ENCODE data around the gene PXYLP1.

Gene PXYLP1

DNA sequence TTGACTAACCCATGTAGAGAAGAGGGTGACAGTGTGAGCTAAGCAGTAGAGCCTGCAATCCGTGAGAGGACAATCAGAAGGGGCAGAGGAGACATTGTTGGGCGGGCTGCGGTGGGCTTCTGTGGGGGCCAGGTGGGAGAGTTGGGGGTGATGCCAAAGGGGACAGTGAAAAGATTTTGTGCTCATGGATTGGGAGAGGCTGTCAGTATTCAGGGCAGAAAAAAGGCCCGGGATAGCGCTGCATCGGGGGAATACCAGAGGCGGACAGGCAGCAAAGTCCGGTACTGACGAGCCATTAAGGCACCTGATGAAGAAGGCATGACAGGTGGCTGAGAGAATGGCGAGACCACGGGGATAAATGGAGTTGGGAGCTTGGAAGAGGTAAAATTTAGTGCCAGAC is 1.3 kb upstream of the PXYLP1 start:
- no peak for DNase-seq

DNA sequence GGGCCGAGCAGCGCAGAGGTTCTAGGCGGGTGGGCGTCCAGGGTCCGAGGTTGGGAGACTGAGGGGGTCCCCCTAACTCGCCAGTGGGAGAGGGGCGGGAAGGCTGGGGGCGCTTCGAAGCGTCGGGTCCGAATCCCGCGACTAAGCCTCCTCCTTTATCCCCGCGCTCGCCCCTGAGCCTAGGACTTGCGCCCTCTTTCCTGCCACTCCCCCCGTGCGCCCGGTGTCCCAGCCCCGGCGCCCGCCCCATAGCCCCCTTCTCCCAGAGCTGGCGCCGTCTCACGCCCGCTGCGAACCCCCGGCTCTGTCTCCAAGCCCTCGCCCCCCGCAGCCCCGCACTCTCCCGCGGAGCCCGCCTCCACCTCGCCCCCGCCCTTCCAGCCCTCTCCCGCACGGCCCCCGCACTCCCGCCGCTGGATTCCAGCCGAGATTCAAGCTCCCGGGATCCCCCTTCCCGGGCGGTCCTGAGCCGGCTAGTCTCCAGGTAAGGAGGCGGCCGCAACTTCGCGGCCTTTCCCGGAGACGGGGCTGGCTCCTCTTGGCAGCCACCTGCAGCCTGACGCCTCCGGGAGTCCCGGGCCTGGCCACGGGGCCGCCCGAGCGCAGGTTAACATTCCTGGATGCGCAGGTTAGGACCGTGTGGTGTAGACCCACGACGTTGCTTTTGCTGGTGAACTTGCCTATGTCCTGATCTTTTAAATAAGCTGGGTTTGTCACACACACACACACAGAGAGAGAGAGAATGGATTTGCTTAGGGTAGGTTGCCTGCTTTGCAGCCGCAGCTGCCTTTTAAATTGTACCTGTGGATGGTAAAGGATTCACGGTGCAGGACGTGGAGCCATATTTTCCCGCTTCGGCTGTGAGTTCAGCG is 563 bp downstream of the PXYLP1 start:
- DNase-seq = no peak

DNA sequence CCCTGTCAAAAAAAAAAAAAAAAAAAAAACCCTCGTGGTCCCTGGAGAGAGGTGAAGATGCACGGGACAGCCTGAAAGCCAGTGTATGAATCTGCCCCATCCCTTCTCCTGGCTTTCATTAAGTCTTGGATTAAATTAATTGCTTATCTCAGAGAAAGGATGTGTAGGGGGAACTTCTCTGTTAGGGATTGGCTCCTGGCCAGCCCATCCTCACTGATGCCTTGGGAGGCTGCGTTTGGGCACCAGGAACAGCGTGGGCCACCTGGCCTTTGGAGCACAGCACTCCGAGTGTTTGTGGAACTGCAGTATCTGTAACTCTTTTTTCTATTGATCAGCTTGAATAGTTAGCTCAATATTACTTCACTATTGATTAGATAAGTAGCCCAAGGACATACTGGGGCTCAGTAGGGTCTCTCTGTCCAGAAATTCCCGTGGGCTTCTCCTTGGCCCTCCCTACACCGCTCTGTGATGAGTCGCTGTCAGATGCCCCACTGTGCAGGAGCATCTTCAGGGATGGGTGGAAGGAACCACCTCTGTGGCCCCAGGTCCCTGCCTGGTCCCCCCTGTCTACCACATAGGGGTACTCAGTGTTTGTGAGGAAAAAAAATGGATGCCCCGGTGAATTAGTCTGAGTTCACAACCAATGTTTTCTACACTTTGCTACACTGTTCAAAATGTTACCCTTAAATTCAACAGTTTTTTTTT is 2.0 kb downstream of the PXYLP1 start:
- no peak for DNase-seq

DNA sequence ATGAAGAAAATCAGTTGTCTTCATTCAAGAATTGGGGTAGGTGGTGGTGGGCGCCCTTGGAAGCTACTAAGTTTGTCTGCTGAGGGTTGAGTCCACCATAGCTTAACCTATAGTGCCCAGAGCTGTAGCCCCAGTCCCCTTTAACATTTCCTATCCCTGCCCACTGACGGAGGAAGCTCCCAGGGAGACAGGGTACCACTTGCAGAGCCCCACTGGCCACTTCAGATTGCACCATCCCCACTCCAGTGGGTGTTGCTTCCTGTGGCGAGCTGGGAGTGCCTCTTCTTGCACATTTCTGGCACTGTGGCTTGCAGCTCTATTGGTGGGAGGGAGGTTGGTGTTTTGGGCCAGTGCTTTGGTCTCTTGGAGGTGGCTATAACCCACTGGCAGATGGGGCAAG is 2.7 kb downstream of the PXYLP1 start:
- DNase-seq = no peak

DNA sequence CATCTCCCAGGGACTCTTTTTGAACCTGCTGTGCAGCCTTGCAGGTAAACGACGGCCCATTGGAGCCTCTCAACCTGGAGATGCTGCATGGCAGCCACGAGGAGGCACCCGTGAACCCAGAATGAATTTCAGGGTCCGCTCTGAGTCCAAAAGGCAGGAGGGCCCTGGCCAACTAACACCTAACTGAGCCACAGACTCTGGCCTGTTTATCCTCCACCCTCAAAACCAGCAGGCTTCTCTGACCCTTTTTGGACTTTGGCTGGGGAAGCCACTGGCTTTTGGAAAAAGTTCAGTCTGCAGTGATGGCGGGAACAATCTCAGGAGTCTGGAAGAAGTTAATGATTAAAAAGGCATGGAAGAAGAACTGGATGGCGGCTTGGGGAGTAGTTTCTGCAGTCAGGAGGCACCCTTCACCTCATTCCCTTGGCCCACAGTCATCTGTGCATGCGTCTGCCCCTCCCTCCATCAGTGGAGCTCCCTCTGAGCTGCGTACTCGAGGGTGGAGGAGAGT is 4.1 kb downstream of the PXYLP1 start:
- DNase-seq = no peak

DNA sequence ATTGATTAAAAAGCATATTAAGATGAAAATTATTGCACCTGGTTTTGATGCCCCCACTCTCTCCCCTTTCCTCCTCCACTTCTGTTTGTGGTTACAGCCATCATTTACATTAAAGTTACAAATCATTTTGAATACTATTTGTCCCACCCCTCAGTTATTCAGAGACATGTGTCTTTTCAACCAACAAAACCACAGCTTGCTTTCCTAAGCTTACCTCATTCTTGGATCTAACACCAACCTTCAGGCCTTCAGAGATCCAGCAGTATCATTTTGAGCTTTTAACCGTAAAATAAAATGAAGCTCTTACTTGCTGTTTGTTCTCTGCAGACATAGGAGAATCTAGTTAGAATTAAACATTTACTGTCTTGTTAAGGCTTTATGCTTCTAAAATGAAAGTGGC is 4.7 kb downstream of the PXYLP1 start:
- no peak for DNase-seq

DNA sequence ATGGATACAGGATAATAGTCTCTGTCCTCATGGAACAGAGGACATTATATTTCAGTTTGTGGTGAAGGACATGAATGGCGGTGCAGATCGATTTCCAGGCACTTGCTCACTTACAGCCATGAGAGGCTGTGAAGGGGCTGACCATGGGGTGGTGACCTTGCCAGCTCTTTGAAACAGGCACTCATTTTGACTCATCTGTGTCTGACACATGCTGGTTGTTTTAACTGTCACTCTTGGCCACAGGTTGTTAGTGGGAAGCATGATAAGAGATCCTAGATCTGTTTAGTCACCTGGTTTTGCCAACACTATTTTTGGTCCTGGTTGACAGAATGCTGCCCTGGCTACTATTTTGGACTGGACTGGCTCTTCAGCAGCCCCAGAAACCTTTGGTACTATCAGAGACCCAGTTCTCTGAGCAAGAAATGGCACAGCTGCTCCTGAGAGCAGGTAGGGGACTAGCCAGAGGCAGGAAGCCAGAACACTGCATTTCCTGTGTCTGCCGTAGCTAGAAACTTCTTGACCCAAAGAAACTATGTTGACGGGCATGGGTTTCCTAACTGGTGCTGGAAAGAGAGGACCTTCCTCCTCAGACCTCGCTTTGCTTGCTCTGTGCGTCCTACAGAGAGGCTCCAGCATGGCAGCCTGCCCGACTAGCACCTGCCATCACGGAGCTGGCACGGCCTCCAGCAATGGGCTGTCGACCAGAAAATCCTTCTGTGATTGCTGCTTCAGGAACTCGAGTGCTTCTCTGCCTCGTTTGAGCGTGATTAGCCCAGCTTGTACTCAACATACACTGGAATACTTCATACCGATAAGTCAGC is 6.3 kb downstream of the PXYLP1 start:
- DNase-seq = peak; percentile 68

DNA sequence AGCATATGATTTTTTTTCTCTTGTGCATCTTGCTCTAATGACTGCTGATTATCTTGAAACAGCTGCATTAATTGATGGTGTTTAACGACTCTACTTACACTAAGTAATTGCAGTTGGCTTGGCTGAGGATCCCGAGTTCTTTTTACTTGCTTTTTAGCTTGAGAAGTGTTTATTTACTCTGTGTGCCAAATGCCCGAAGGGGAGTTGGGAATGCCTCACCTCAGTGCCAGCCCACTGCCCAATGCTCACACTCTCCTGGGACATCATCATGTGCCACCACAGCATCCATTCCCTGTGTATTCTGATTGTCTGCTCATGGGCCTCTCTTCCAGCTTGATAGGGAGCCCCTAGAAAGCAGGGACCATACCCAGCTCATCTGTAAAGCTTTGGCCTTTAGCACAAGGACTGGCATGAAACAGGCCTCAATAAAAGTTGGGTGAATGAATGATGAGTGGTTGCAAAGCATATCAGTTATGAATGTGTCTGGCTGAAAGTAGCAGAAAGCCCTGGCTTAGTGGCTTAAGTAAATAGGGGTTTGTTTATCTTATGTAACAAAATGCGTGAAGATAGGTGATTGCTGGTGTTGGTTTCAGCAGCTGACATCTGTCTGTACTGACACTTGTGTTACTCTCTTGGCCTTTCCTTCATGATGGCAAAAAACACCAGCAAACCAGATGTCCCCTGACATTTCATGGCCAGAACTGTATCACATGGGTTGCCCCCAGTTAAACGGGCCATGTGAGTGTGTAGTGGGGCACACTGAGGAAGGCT is 8.1 kb downstream of the PXYLP1 start:
- DNase-seq = no peak

DNA sequence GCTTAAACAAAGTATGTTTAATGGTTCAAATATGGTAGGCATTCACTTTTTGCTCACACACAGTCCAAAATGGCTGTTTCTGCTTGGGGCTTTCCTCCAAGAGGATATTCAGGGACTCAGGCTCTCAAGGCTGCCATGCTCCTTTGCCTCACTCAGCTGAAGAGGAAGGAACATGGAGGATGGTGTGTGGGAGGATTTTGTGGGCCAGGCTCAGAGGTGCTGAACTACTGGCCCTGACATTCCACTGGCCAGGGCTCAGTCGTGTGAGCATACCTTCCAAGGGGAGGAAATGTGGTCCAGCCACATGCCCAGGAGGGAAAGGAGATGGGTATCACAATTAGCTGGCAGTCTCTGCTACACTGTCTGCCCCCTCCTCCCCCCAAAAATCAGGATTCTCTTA is 8.7 kb downstream of the PXYLP1 start:
- no peak for DNase-seq

DNA sequence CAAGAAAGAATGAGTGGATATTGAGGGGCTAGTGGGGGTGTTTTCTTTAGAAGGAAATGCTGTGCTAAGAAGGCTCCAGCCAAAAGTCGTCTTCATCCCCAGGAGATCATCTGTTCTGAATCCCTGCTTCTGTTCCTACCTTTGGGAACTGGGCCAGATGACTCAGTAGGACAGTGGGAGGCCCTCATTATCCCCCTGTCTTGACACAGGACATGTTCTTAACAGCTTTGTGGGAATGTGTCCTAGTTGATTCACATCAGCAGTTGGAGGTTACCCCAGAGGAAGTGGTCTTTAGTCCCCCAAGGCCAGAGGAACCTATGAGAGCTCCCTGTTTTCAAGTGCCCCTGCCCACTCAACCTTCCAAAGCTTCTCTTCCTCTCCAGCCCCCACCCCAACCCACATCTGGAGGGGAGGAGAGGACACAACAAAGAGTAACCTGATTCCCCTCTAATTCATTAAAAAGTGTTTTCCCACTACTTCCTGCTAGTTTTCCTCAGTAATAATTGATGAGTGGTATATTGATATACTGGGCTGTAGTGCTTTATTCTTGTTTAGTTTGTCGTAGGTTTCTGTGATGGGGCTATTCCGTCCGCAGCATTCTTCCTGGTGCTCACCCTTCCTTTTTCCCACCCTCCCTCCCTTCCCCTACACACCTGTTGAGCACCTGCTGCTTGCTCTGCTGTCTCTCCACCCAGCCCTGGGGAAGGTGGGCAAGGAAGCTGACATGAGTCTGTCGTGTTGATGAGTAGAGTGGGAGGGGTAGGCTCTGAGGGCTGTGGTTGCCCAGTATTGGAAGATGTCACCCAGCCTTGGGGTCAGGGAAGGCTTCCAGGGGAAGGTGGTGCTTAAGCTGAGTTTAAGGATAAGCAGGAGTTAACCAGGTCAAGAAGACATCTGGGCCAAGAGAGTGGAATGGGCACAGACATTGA is 9.3 kb downstream of the PXYLP1 start:
- no peak for DNase-seq

DNA sequence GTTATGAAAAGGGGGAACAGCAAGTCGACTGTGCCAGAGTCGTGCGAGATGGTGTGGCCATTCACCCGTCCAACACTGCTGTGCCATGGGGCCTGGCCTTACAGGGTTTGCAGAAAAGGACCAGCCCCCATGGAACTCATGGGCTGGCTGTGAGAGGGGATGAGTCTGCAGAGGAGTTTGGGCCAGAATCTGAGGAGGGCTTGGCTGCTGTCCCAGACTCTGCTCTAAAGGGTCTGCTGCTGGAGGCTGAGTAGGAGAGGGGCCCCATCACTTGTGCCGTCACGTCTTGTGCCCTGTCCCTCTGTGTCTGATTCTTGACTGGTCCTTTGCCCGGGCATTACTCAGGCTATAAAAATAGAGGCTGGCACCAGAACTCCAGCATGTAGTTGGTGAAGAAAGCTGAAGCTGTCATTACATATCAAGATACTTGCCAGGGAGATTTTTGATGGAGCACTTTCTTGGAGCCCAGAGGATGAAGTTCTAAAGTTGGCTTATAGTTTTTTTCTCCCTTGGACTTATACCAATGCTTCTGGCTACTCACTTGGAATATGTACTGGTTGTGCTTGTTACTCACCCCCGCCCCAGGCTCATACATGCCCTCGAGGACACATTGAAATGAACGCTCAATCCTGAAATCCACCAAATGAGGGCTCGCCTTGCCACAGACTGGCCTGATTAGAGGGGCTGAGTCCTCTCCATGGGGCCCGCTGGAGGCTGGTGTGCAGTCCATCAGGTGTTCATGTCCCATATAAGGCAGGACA is 10.2 kb downstream of the PXYLP1 start:
- DNase-seq = no peak

DNA sequence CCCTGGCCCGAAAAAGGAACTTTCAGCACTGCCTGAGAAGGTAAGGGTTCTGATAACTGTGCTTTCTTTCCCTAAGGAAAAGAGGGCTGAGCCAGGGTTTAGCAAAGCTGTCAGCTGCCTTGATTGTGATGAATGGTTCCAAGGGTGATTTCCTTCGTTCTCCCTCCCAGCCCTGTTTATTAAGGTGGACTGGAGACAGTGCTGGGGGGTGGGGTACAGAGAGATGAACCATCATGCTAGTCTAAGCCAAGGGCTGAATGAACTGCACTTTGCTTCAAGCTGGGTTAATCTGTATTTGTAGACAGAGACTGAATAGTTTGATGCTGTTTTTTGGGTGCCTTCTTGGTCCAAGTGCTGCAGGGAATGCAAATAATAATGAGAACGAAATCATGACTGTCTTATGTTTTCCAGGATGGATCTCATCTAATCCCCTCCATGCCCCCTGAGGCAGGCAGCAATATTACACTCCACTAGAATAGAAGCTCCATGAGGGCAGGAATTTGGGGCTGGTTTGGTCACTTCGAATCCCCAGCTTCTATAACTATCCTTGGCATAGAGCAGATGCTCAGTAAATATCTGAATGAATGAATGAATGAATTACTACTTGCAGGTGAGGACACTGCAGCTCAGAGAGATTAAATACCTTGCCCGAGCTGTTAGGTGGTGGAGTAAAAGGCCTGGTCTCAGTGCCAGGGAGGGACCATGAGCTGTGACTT is 10.9 kb downstream of the PXYLP1 start:
- DNase-seq = no peak

DNA sequence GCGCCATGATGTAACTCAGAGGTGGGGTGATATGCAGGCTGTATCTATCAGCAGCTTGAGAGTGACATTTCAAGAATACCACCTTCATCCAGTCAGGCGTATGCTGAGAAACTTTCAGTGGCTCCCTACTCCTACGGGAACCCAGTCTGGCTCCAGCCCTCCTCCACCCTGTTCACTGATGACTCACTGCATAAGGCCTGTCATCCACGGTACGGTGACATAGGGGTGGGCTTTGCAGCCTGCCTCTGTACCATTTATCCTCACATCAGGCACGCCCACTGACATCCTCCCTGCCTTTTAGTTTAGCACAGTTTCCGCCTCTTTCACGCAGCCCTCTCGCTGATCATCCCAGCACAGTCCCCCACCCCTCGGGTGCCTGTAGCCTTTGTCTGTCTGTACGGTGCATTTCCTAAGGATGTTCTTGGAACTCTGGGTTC is 11.7 kb downstream of the PXYLP1 start:
- no peak for DNase-seq

DNA sequence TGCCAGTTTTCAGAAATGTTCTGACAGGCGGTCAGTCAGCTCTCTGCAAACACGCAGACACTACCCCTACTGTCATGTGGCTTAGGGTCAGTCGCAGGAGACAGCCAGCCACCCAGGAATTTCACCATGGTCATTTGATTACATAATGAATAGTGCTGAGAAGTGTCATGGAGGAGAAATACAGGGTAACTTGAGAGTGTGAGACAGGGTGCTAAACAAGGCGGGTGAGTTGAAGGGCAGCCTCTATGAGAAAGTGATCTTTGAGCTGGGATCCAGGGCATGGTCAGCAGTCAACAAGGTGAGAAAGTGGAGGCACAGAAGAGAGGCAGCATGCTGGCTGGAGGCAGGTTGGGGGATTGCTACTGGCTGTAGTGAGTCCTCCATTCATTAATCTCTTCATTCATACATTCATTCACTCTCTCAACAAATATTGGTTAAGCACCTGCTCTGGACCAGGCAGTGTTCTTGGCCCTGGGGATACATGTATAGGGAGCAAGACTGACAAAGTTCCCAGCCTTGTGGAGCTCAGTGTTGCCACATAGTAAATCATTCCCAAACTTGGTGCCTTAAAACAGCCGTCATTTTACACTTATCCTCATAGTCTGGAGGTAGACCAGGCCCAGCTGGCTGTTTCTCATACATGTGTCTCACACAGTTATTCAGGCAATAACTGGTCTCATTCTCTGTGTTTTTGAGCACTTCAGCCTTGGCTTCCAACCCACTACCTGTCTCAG is 14.8 kb downstream of the PXYLP1 start:
- no peak for DNase-seq

DNA sequence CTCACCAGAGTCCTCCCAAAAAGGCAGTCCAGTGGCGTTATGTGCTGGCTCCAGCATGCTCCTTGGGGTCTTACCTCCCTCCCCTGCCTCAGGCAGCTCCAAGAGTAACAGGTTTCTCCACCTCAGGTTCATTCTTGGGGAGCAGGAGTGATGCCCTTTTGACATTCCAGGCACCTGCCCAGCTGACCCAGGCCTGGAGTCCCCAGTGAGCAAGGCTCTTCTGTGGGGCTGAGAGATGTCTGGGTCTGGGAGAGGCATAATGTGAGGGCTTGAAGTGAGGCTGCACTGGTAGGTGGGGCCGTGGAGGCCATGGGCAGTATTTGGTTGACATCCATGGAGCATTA is 15.3 kb downstream of the PXYLP1 start:
- DNase-seq = no peak

DNA sequence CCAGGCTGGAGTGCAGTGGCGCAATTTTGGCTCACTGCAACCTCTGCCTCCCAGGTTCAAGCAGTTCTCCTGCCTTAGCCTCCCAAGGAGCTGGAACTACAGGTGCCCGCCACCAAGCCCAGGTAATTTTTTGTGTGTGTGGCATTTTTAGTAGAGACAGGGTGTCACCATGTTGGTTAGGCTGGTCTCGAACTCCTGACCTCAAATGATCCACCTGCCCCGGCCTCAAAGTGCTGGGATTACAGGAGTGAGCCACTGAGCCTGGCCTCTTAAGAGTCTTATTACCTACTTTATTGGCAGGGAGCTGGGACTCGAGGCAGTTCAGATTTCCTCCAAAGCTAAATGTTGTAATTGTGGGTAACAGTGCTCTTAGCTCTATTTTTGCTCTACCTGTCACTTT is 16.4 kb downstream of the PXYLP1 start:
- DNase-seq = no peak

DNA sequence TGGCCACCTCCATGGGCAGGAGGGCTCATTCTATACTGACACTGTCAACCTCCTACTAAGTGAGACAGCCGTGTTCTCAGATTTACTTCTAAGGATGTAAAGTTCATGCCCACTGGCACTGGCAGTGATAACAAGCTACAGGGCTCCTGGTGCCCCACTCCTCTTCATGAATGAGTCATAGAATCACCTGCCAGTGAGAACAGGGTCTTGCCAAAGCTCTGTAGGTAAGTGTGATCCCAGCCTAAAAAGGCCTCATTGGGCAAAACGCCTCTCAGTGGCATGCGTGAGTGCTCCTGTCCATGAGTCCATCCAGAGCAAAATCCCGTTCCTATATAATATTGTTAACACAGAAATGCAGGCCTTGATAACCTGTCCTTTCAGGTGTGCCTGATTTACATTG is 17.4 kb downstream of the PXYLP1 start:
- no peak for DNase-seq

DNA sequence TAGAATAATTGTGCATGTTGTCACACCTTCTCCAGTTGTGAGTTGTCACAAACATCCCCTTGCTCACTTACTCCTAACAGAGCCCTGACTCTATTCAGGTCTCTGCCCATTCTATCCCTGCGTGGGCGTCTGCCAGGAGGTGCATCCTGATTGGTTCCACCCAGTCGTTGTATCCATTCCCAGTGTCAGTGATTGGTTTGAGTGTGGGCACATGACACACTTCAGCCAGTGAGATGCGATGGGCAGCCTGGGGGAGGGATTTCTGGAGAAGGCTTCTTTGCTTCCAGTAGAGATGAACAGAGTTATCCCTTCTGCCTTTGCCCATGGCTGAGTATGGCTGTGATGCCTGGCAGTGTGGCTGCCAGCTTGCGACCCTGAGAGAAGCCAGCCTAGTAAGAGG is 18.7 kb downstream of the PXYLP1 start:
- no peak for DNase-seq

DNA sequence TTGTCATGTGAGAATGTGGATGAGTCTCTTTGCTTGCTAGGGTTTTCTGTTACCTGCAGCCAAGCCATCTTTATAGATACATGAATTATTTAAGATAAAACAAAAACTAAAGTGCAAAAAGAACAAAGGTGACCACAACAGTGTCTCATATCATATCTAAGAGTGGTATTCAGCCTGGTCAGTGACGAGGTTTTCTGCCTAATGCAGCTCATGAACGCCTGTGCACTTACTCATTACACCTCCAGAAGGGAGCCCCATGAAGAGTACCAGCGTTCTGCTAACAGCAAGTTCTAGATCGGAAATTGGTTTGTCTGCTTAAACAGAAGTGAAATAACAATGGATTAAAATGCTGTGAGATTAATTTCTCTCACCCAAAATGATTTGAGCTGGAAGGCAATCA is 19.2 kb downstream of the PXYLP1 start:
- DNase-seq = no peak

Measured in NCI-H2107 (cell line).